Measurements from ENCODE around the gene ARMC7.
"Not testable (repeated sequence)": the region's sequence is repeated elsewhere in the genome, so short reads cannot be mapped to it uniquely, and the experiment has no call there.

Gene ARMC7

GRCh38 chr17:75133001-75133400 is 23.2 kb downstream of the ARMC7 start:
- Mint-ChIP-seq H3K4me3 (no peak overlapping the region), H3K27ac (no peak overlapping the region), H3K9me3 (no peaks in the 10 kb centered on the region), H3K27me3 (ENCODE audit: low read depth) (no peaks in the 10 kb centered on the region), H3K36me3 (ENCODE audit: low read depth) (peaks cover 23% of the 10 kb centered on the region), H3K4me1 (ENCODE audit: low read depth) (peaks cover 18% of the 10 kb centered on the region)
- no peak for DNase-seq (ENCODE audit: low spot score)

DNA sequence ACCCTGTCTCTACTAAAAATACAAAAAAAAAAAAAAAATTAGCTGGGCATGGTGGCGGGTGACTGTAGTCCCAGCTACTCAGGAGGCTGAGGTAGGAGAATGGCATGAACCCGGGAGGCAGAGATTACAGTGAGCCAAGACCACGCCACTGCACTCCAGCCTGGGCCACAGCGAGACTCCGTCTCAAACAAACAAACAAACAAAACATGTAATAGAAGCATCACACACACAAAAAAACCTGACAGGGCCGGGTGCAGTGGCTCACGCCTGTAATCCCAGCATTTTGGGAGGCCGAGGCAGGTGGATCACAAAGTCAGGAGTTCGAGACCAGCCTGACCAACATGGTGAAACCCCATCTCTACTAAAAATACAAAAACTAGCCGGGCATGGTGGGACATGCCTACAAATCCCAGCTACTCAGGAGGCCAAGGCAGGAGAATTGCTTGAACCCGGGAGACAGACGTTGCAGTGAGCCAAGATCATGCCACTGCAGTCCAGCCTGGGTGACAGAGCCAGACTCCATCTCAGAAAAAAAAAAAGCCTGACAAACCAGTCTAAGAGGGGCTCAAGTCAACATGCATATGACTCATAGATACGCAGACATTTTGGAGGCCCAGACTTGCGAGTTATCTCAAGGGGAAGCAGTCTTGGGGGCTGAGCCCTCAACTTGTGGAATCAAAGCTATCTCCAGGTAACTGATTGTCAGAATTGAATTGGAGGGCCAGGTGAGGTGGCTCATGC is 24.0 kb downstream of the ARMC7 start:
- H3K27ac Mint-ChIP-seq; H3K27me3 Mint-ChIP-seq (ENCODE audit: low read depth); DNase-seq (ENCODE audit: low spot score); H3K4me3 Mint-ChIP-seq; H3K9me3 Mint-ChIP-seq: not testable (repeated sequence)
- H3K36me3 Mint-ChIP-seq (ENCODE audit: low read depth), result peaks cover 22% of the 10 kb centered on the region
- H3K4me1 Mint-ChIP-seq (ENCODE audit: low read depth), result peaks cover 18% of the 10 kb centered on the region

- H3K4me1 Mint-ChIP-seq (ENCODE audit: low read depth), result peaks cover 12% of the 10 kb centered on the region
- H3K36me3 Mint-ChIP-seq (ENCODE audit: low read depth), result peaks cover 25% of the 10 kb centered on the region
- H3K27ac Mint-ChIP-seq, result peak overlapping the region; percentile 26
- no peaks in the 10 kb centered on the region for H3K9me3 Mint-ChIP-seq
- no peak overlapping the region for H3K4me3 Mint-ChIP-seq
- no peak for DNase-seq (ENCODE audit: low spot score)
- H3K27me3 Mint-ChIP-seq (ENCODE audit: low read depth), result no peaks in the 10 kb centered on the region
Measured at GRCh38 chr17:75135452-75135851, 25.7 kb downstream of the ARMC7 start.

DNA sequence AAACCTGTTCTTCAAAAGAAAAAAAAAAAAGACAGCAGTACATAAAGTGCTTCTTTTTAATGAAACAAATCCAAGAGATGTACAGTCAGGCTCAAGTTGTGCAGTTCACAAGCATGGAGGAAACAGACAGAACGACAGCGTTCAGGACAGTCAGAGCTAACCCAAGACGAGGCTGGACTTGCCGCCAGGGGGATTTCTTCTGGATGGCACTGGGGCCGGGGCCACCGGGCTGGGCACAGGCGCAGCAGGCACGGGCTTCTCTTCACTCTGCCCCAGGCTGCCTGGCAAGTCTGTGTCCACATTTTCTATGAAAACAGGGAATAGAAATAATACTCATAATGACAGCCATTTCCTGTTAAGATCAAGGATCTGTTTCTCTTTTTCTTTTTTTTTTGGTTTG is 26.2 kb downstream of the ARMC7 start:
- Mint-ChIP-seq H3K4me1 (ENCODE audit: low read depth) (peaks cover 11% of the 10 kb centered on the region), H3K27ac (peak overlapping the region; percentile 26), H3K27me3 (ENCODE audit: low read depth) (no peaks in the 10 kb centered on the region), H3K9me3 (no peaks in the 10 kb centered on the region), H3K4me3 (no peak overlapping the region), H3K36me3 (ENCODE audit: low read depth) (peaks cover 25% of the 10 kb centered on the region)
- no peak for DNase-seq (ENCODE audit: low spot score)

DNA sequence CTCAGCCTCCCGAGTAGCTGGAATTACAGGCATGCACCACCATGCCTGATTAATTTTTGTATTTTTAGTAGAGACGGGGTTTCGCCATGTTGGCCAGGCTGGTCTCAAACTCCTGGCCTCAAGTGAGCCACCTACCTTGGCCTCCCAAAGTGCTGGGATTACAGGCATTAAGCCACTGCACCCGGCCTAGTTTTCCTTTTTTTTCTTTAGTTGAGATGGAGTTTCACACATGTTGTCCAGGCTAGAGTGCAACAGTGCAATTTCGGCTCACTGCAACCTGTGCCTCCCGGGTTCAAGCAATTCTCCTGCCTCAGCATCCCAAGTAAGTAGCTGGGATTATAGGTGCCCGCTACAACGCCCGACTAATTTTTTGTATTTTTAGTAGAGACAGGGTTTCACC is 28.0 kb downstream of the ARMC7 start:
- H3K27ac Mint-ChIP-seq; H3K4me3 Mint-ChIP-seq; H3K27me3 Mint-ChIP-seq (ENCODE audit: low read depth); H3K9me3 Mint-ChIP-seq; DNase-seq (ENCODE audit: low spot score): not testable (repeated sequence)
- H3K36me3 Mint-ChIP-seq (ENCODE audit: low read depth), result peaks cover 36% of the 10 kb centered on the region
- peaks cover 14% of the 10 kb centered on the region for H3K4me1 Mint-ChIP-seq (ENCODE audit: low read depth)

DNA sequence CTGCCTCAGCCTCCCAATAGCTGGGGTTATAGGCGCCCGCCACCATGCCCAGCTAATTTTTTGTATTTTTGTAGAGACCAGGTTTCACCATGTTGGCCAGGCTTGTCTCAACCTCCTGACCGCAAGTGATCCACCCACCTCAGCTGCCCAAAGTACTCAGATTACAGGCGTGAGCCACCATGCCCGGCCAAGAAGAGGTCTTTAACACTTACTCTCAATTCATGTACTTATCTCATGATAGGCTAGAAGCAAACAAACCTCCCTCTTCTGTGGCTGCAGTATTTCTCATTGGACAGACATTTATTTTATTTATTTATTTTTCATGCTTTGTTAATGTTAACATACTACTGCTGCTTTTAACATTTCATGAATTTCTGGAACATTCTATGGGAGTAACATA is 28.8 kb downstream of the ARMC7 start:
- H3K4me3 Mint-ChIP-seq, result no peak overlapping the region
- DNase-seq (ENCODE audit: low spot score), result no peak
- no peak overlapping the region for H3K27ac Mint-ChIP-seq
- no peaks in the 10 kb centered on the region for H3K27me3 Mint-ChIP-seq (ENCODE audit: low read depth)
- H3K36me3 Mint-ChIP-seq (ENCODE audit: low read depth), result peaks cover 36% of the 10 kb centered on the region
- peaks cover 14% of the 10 kb centered on the region for H3K4me1 Mint-ChIP-seq (ENCODE audit: low read depth)
- H3K9me3 Mint-ChIP-seq, result no peaks in the 10 kb centered on the region

GRCh38 chr17:75142236-75142971 is 32.6 kb downstream of the ARMC7 start:
- no peak overlapping the region for H3K4me3 Mint-ChIP-seq
- peak overlapping the region; percentile 85 for H3K27ac Mint-ChIP-seq
- H3K9me3 Mint-ChIP-seq, result no peaks in the 10 kb centered on the region
- peaks cover 50% of the 10 kb centered on the region for H3K36me3 Mint-ChIP-seq (ENCODE audit: low read depth)
- no peaks in the 10 kb centered on the region for H3K27me3 Mint-ChIP-seq (ENCODE audit: low read depth)
- no peak for DNase-seq (ENCODE audit: low spot score)
- H3K4me1 Mint-ChIP-seq (ENCODE audit: low read depth), result peaks cover 11% of the 10 kb centered on the region

DNA sequence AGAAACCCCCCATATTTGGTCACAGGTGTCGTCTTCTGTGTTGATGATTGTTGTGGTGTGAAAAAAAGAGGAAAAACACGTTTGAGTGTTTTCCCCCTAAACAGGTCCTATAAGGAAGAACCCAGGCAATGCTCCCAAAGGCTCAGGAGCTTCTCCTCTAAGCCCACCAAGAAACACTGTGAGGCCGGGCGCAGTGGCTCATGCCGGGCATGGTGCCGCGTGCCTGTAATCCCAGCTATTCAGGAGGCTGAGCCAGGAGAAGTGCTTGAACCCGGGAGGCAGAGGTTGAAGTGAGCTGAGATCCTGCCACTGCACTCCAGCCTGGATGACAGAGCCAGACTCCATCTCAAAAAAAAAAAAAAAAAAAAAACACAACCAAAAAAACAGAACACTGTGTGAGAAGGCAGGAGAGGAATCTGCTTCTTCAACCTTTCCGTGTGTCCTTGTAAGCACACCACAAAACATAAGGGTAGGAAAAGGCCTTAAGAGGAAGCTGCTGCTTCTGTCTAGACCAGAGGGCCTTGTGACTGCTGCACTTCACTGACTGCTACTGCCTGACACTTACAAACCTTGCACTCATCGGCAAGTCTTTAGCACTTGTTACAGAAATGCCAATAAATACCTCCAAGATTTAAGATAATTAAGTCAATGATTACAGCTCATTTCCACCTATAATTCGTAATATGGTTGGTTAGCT is 35.2 kb downstream of the ARMC7 start:
- peaks cover 61% of the 10 kb centered on the region for H3K36me3 Mint-ChIP-seq (ENCODE audit: low read depth)
- no peak overlapping the region for H3K27ac Mint-ChIP-seq
- no peaks in the 10 kb centered on the region for H3K9me3 Mint-ChIP-seq
- H3K4me1 Mint-ChIP-seq (ENCODE audit: low read depth), result peaks cover 20% of the 10 kb centered on the region
- no peak for DNase-seq (ENCODE audit: low spot score)
- H3K27me3 Mint-ChIP-seq (ENCODE audit: low read depth), result no peaks in the 10 kb centered on the region
- no peak overlapping the region for H3K4me3 Mint-ChIP-seq

DNA sequence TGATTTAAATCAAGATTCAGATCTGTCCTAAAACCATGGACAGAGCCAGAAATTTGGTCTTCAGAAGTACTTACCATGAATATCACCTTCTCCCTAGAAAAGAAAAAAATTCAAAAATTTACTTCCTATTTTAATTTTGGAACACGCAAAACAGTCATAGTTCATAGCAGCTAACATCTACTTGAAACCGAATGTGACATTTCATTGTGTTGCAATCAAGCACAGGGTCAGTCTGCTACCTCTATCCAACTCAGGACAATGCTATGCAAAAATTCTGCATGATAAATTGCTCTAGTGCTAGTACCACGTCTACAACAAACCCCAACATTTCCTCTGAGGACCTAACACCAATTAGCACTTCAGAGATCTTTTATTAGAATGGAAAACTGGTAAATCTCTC is 36.8 kb downstream of the ARMC7 start:
- Mint-ChIP-seq H3K4me3 (no peak overlapping the region), H3K27me3 (ENCODE audit: low read depth) (no peaks in the 10 kb centered on the region), H3K27ac (no peak overlapping the region), H3K9me3 (no peaks in the 10 kb centered on the region), H3K36me3 (ENCODE audit: low read depth) (peaks cover 46% of the 10 kb centered on the region), H3K4me1 (ENCODE audit: low read depth) (peaks cover 12% of the 10 kb centered on the region)
- no peak for DNase-seq (ENCODE audit: low spot score)

DNA sequence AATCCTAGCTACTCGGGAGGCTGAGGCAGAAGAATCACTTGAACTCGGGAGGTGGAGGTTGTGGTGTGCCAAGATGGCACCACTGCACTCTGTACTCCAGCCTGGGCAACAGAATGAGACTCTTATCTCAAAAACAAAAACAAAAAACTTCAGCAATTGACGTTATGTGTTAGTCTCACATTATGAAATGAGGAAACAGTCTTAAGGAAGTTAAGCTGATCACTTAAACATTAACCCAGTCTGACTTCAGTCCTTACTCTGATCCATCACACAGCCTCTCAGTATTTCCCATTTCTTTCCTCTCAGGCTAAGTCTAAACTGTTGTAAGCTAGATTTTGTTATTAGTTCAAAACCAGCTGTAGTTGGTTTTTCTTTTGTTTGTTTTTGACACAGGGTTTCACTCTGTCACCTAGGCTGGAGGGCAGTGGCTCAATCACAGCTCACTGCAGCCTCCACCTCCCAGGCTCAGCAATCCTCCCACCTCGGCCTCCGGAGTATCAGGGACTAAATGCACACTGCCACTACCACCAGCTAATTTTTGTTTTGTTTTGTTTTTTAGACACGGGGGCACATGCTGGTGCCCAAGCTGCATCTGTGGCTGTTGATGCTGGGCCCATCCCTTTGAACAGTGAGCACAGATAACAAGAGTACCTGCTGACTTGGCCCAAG is 38.2 kb downstream of the ARMC7 start:
- H3K36me3 Mint-ChIP-seq (ENCODE audit: low read depth), result peaks cover 51% of the 10 kb centered on the region
- H3K9me3 Mint-ChIP-seq, result no peaks in the 10 kb centered on the region
- no peak overlapping the region for H3K4me3 Mint-ChIP-seq
- H3K27me3 Mint-ChIP-seq (ENCODE audit: low read depth), result no peaks in the 10 kb centered on the region
- H3K27ac Mint-ChIP-seq, result peak overlapping the region; percentile 36
- no peak for DNase-seq (ENCODE audit: low spot score)
- peaks cover 25% of the 10 kb centered on the region for H3K4me1 Mint-ChIP-seq (ENCODE audit: low read depth)

- Mint-ChIP-seq H3K4me3 (peak overlapping the region; percentile 97), H3K9me3 (no peaks in the 10 kb centered on the region), H3K27ac (peak overlapping the region; percentile 23), H3K27me3 (ENCODE audit: low read depth) (no peaks in the 10 kb centered on the region), H3K36me3 (ENCODE audit: low read depth) (peaks cover 36% of the 10 kb centered on the region), H3K4me1 (ENCODE audit: low read depth) (peaks cover 41% of the 10 kb centered on the region)
- DNase-seq (ENCODE audit: low spot score), result no peak
Measured at GRCh38 chr17:75151930-75152329, 42.2 kb downstream of the ARMC7 start.

GRCh38 chr17:75152523-75152921 is 42.8 kb downstream of the ARMC7 start:
- peaks cover 39% of the 10 kb centered on the region for H3K4me1 Mint-ChIP-seq (ENCODE audit: low read depth)
- peak overlapping the region; percentile 97 for H3K4me3 Mint-ChIP-seq
- H3K27ac Mint-ChIP-seq, result peak overlapping the region; percentile 95
- peaks cover 30% of the 10 kb centered on the region for H3K36me3 Mint-ChIP-seq (ENCODE audit: low read depth)
- H3K27me3 Mint-ChIP-seq (ENCODE audit: low read depth), result no peaks in the 10 kb centered on the region
- no peaks in the 10 kb centered on the region for H3K9me3 Mint-ChIP-seq
- no peak for DNase-seq (ENCODE audit: low spot score)

GRCh38 chr17:75152922-75153779 is 43.4 kb downstream of the ARMC7 start:
- DNase-seq (ENCODE audit: low spot score), result peak; percentile 19
- no peaks in the 10 kb centered on the region for H3K9me3 Mint-ChIP-seq
- H3K27me3 Mint-ChIP-seq (ENCODE audit: low read depth), result no peaks in the 10 kb centered on the region
- H3K4me3 Mint-ChIP-seq, result peak overlapping the region; percentile 97
- peaks cover 23% of the 10 kb centered on the region for H3K36me3 Mint-ChIP-seq (ENCODE audit: low read depth)
- H3K4me1 Mint-ChIP-seq (ENCODE audit: low read depth), result peaks cover 37% of the 10 kb centered on the region
- H3K27ac Mint-ChIP-seq, result peak overlapping the region; percentile 95

All from T-helper 2 cell treated with Interferon-gamma antibody and Interleukin-4, amounts not matched to agents 5 μg/mL and 100 μg/mL, for 36 hours (primary cell).